ENCODE data around the gene DUSP10. TPM values are rescaled to one million over a fixed set of nuclear protein-coding genes. Genes with fewer than 3 reads are reported as not detected.

DUSP10 gene
- polyA plus RNA-seq, 1 donor from 2014 or later = 8.6 TPM

DNA sequence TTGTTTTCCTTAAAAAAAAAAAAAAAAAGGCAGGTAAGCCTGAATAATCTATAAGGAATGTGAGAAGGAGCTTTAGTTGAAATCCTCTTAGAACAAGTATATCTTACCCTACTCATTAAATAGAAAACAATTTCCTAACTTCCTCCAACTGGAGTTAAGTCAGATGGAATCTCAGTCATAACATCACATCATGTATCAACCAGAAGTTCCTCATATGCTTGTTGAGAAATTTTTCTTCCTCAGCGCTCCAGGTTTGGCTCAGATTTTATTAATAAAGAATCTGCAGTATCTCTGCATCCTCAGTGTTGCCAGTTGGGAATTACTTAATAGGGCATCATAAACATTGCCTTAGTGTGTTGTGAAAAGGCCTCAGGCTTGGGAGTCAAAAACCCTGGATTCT lies 37.6 kb downstream of the DUSP10 start:
- Mint-ChIP-seq H3K36me3 (peaks cover 5% of the 10 kb centered on the region), H3K4me1 (peaks cover 8 to 14% (median 12%) of the 10 kb centered on the region in 3 donors), H3K9me3 (no peaks in the 10 kb centered on the region), H3K4me3 (no peak overlapping the region), H3K27ac (no peak overlapping the region), H3K27me3 (no peaks in the 10 kb centered on the region)

DNA sequence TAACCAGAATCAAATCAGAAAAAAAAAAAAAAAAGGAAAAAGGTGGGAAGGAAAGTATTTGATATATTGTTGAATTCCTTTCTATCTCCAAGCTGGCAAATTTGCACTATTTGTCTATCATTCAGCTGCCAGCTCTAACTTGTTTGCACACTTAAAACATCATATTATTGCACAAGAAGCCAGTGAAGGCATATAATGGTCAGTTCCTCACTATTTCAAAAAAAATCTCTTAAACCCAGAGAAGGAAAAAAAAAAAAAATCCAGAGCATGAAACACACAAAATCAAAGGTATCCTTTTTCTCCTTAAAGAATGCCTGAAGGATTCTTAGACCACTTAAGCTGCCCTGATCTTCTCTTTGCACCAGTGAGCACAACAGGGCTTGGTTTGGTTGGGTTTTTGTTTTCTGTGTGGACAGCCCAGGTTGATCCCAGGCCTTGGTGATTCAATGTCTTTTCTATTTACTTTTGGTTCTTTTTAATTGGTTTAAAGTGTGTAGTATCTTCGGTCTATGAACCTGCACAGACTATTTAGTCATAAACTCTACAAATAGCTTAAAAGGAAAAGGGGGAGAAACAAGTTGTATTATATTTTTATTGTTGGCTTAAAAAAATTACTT lies 40.2 kb downstream of the DUSP10 start:
- H3K36me3 Mint-ChIP-seq = peaks cover 9% of the 10 kb centered on the region
- no peak overlapping the region for H3K4me3 Mint-ChIP-seq

DNA sequence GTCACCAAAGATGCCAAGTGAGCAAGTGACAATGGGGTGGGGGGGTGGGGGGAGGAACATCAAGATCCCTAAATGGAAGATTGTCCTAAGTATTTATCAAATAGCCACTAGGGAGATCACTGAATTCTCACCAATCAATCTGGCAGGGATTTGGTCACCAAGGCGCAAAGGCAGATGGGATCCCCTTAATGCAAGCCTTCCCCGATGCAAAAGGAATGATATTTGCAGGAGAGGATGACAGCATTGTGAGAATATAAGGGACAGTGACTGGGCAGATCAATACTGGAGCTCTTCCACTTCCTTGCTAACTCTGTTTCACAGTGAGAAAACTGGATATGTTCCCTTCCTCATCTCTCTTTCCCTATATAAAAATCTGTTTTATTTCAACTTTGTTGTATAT lies 40.9 kb downstream of the DUSP10 start:
- H3K4me3 Mint-ChIP-seq = no peak overlapping the region
- H3K4me1 Mint-ChIP-seq = no peaks in the 10 kb centered on the region
- H3K27ac Mint-ChIP-seq = no peak overlapping the region
- no peaks in the 10 kb centered on the region for H3K9me3 Mint-ChIP-seq
- no peaks in the 10 kb centered on the region for H3K27me3 Mint-ChIP-seq
- H3K36me3 Mint-ChIP-seq = peaks cover 9% of the 10 kb centered on the region

More for the DNA sequence above, 40.2 kb downstream of the DUSP10 start:
- Mint-ChIP-seq H3K27ac (no peak overlapping the region), H3K27me3 (no peaks in the 10 kb centered on the region), H3K9me3 (no peaks in the 10 kb centered on the region), H3K4me1 (no peaks in the 10 kb centered on the region)

DNA sequence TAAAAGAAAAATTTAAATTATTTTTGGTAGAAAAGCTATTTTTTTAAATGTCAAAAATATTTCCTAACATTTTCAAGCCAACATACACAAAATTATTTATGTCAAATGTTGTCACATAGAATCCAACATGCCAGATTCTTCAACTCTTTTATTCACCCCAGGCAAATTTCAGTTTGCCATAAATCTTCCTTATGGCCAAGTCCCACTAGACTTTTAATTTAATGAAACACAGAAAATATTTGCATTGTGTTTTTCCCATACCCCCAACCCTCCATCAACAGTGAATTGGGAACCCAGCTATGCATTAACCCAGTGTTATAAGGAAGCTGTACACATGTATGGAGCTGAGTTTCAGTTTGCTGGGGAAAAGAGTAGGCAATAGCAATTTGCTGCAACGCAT lies 41.4 kb downstream of the DUSP10 start:
- no peak overlapping the region for H3K4me3 Mint-ChIP-seq
- no peaks in the 10 kb centered on the region for H3K27me3 Mint-ChIP-seq
- no peaks in the 10 kb centered on the region for H3K4me1 Mint-ChIP-seq
- no peak overlapping the region for H3K27ac Mint-ChIP-seq
- H3K36me3 Mint-ChIP-seq = peaks cover 9% of the 10 kb centered on the region
- no peaks in the 10 kb centered on the region for H3K9me3 Mint-ChIP-seq

DNA sequence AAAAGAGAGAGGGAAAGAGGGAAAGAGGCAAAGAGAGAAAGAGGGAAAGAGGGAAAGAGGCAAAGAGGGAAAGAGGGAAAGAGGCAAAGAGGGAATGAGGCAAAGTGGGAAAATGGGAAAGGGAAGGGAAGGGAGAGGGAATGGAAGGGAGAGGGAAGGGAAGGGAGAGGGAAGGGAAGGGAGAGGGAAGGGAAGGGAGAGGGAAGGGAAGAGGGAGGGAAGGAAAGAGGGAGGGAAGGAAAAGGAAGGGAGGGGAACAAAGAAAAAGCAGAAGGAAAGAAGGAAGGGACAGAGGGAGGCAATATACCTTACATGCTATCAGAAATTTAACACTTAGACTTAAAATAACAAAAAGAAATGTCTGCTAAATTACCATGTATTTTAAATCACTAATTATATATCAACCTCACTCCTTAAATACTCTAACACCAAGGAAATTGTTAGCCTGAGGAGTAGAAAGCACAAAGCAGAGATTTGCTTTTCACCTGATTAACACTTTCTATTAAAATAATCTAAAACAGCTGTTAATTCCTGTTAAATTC lies 41.8 kb downstream of the DUSP10 start:
- H3K27me3 Mint-ChIP-seq = no peaks in the 10 kb centered on the region
- peaks cover 9% of the 10 kb centered on the region for H3K36me3 Mint-ChIP-seq

DNA sequence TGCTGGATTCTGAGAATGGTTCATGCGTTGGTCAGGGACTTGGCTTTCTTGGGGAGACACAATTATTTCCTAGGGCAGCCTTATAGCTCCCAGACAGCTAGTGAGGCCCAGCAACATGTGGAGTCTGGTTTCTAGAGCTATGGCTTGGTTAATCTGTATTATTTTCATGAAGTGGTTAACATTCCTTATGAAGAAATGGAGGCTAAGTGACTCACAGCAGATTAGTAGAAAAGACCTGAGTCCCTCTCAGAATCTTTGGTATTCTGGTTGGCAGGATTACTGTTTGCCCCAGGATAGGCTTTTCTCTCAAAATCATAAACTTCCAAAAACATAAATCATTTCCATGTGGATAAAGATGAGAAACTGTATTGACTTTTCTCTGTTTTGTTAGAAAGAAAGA lies 42.3 kb downstream of the DUSP10 start:
- Mint-ChIP-seq H3K9me3 (no peaks in the 10 kb centered on the region), H3K4me1 (no peaks in the 10 kb centered on the region), H3K27ac (no peak overlapping the region), H3K4me3 (no peak overlapping the region), H3K27me3 (no peaks in the 10 kb centered on the region), H3K36me3 (peaks cover 9% of the 10 kb centered on the region)

More for the DNA sequence above, 41.8 kb downstream of the DUSP10 start:
- H3K4me1 Mint-ChIP-seq = no peaks in the 10 kb centered on the region
- no peak overlapping the region for H3K4me3 Mint-ChIP-seq
- H3K27ac Mint-ChIP-seq = no peak overlapping the region
- H3K9me3 Mint-ChIP-seq = no peaks in the 10 kb centered on the region

GRCh38 chr1:221698579-221699349 lies 43.1 kb downstream of the DUSP10 start:
- Mint-ChIP-seq H3K27ac (peak overlapping the region in 2 of 3 donors; percentile 3 to 14), H3K9me3 (no peaks in the 10 kb centered on the region), H3K4me3 (peak overlapping the region in 1 of 4 donors; percentile 60), H3K36me3 (peaks cover 9% of the 10 kb centered on the region), H3K4me1 (no peaks in the 10 kb centered on the region), H3K27me3 (no peaks in the 10 kb centered on the region)

GRCh38 chr1:221697923-221698425 lies 43.9 kb downstream of the DUSP10 start:
- no peak overlapping the region for H3K4me3 Mint-ChIP-seq
- peaks cover 9% of the 10 kb centered on the region for H3K36me3 Mint-ChIP-seq
- no peak overlapping the region for H3K27ac Mint-ChIP-seq
- no peaks in the 10 kb centered on the region for H3K9me3 Mint-ChIP-seq
- H3K27me3 Mint-ChIP-seq = no peaks in the 10 kb centered on the region
- no peaks in the 10 kb centered on the region for H3K4me1 Mint-ChIP-seq

- H3K4me1 Mint-ChIP-seq = no peaks in the 10 kb centered on the region
- H3K9me3 Mint-ChIP-seq = no peaks in the 10 kb centered on the region
- H3K36me3 Mint-ChIP-seq = peaks cover 5% of the 10 kb centered on the region
- no peak overlapping the region for H3K27ac Mint-ChIP-seq
- H3K4me3 Mint-ChIP-seq = no peak overlapping the region
- no peaks in the 10 kb centered on the region for H3K27me3 Mint-ChIP-seq
Measured at GRCh38 chr1:221696718-221697461, 45.0 kb downstream of the DUSP10 start.

DNA sequence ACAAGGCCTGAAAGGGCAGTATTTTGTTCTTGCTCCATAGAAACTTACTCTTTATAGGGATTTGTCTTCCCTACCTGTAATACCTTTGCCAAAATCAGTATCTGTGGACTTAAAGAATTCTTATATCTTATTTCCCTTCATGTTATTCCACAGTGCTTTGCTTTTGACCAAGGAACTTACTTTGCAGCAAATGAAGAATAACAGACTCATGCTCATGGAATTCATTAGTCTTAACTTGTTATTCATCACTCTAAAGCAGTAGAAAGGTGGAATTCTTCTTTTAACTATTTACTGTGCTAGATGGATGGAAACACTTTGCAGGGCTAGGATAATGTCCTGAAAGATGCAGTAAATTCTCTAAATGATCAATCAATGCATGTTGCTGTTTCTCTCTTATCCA lies 45.9 kb downstream of the DUSP10 start:
- H3K9me3 Mint-ChIP-seq = no peaks in the 10 kb centered on the region
- H3K4me1 Mint-ChIP-seq = no peaks in the 10 kb centered on the region
- no peak overlapping the region for H3K27ac Mint-ChIP-seq
- peaks cover 4% of the 10 kb centered on the region for H3K36me3 Mint-ChIP-seq
- no peaks in the 10 kb centered on the region for H3K27me3 Mint-ChIP-seq
- no peak overlapping the region for H3K4me3 Mint-ChIP-seq

GRCh38 chr1:221695301-221695700 lies 46.6 kb downstream of the DUSP10 start:
- Mint-ChIP-seq H3K27me3 (no peaks in the 10 kb centered on the region), H3K4me1 (no peaks in the 10 kb centered on the region), H3K36me3 (peaks cover 4% of the 10 kb centered on the region), H3K27ac (no peak overlapping the region), H3K9me3 (no peaks in the 10 kb centered on the region), H3K4me3 (peak overlapping the region in 1 of 4 donors; percentile 4)

GRCh38 chr1:221694109-221694508 lies 47.8 kb downstream of the DUSP10 start:
- H3K9me3 Mint-ChIP-seq = no peaks in the 10 kb centered on the region
- H3K4me1 Mint-ChIP-seq = no peaks in the 10 kb centered on the region
- H3K4me3 Mint-ChIP-seq = no peak overlapping the region
- no peaks in the 10 kb centered on the region for H3K27me3 Mint-ChIP-seq
- H3K27ac Mint-ChIP-seq = no peak overlapping the region
- peaks cover 3% of the 10 kb centered on the region for H3K36me3 Mint-ChIP-seq

DNA sequence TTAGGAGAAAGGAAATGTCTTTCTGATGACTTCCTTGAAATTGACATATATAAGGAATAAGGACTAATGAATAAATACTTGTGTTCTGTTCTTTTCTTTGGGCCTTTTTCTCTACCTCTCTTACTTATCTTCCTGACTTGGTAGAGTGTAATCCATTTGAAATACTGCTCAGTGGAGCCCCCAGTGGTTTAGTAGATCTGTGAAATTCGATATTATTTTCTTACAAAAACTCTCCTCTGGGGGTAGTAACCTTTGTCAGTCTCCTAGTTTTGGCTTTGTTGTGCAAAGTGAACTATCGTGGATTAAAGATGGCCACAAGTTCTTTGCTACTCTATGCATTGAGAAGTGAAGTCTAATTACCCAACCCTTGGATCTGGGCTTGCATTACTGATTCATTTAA lies 48.8 kb downstream of the DUSP10 start:
- Mint-ChIP-seq H3K4me1 (no peaks in the 10 kb centered on the region), H3K4me3 (no peak overlapping the region), H3K27ac (no peak overlapping the region), H3K9me3 (no peaks in the 10 kb centered on the region), H3K27me3 (no peaks in the 10 kb centered on the region), H3K36me3 (no peaks in the 10 kb centered on the region)

DNA sequence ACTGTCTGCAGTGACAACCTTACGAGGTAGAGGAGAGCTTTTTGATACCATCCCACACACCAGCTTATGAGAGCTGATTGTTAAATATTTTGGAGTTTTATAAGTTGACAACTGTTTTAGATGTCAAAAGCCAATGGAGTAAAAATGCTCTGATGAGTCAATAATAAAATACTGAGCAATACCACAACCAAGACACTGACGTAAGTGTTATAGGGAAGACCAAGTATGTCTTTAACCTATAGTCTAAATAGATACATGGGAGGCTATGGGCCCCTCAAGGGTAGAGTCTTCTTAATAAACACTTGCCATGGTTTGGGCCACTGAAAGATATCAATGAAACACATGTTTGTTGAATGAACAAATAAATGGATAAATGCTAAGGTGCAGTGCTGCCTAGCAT lies 49.2 kb downstream of the DUSP10 start:
- no peaks in the 10 kb centered on the region for H3K9me3 Mint-ChIP-seq
- no peaks in the 10 kb centered on the region for H3K4me1 Mint-ChIP-seq
- H3K4me3 Mint-ChIP-seq = no peak overlapping the region
- no peaks in the 10 kb centered on the region for H3K36me3 Mint-ChIP-seq
- H3K27ac Mint-ChIP-seq = no peak overlapping the region
- no peaks in the 10 kb centered on the region for H3K27me3 Mint-ChIP-seq

- Mint-ChIP-seq H3K9me3 (no peaks in the 10 kb centered on the region), H3K4me3 (no peak overlapping the region), H3K27ac (no peak overlapping the region), H3K4me1 (no peaks in the 10 kb centered on the region), H3K27me3 (no peaks in the 10 kb centered on the region), H3K36me3 (no peaks in the 10 kb centered on the region)
Measured at GRCh38 chr1:221691261-221691660, 50.6 kb downstream of the DUSP10 start.

Data from IgD-negative memory B cell (primary cell).